ENCODE measurements around the gene XIRP2.

DNA sequence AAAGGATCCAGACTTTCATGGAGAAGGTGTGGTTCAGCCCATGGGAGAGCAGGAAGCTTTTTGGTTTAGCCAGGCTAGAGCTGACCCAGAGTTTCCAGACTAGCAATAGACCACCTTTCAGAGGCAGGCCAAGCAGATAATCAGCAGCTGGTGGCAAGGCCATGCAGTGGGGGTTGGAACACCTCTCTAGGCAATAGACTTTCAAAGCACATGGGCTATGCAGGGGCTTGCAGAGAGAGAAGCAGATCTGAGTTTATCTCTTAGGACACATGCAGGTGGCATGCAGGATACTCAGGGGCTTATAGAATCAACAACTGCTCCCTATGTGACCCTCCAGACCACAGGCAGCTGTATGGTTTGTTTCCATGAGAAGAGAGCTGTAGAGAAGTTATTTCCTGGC lies 9.4 kb downstream of the XIRP2 start:
- TF ChIP-seq EZH2 (IDR thresholded peaks at IDR 0.05) (no peak), EZH2phosphoT487 (IDR thresholded peaks at IDR 0.05) (no peak)
- TF ChIP-seq, protein P1, sequence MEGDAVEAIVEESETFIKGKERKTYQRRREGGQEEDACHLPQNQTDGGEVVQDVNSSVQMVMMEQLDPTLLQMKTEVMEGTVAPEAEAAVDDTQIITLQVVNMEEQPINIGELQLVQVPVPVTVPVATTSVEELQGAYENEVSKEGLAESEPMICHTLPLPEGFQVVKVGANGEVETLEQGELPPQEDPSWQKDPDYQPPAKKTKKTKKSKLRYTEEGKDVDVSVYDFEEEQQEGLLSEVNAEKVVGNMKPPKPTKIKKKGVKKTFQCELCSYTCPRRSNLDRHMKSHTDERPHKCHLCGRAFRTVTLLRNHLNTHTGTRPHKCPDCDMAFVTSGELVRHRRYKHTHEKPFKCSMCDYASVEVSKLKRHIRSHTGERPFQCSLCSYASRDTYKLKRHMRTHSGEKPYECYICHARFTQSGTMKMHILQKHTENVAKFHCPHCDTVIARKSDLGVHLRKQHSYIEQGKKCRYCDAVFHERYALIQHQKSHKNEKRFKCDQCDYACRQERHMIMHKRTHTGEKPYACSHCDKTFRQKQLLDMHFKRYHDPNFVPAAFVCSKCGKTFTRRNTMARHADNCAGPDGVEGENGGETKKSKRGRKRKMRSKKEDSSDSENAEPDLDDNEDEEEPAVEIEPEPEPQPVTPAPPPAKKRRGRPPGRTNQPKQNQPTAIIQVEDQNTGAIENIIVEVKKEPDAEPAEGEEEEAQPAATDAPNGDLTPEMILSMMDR (IDR thresholded peaks at IDR 0.05): no peak

All from neural progenitor cell (in vitro differentiated cells).